GM23338 (cell line): ENCODE data around the gene RNF32.

Experiments
- CTCF ChIP-seq, 2 experiments: fragments of 200-600 bp in 1 of 2; sonication (generic) in 1 of 2; conservative IDR thresholded peaks; 2 replicates each; pipeline versions ENCODE4 v1.5.1 to v1.6.1; 2016 to 2017; ENCODE audit warnings: antibody characterized with exemption in 2 of 2, low read depth in 2 of 2, mild to moderate bottlenecking in 2 of 2, moderate library complexity in 1 of 2
- EZH2 ChIP-seq: fragments of 200-600 bp; sonication (generic); IDR thresholded peaks from one replicate; pipeline ENCODE4 v1.8.0; 2017; ENCODE audit warnings: antibody characterized with exemption, mild to moderate bottlenecking, low read depth; ENCODE audit not compliant: unreplicated experiment
- EZH2phosphoT487 ChIP-seq: fragments of 200-600 bp; sonication (generic); IDR thresholded peaks from one replicate; pipeline ENCODE4 v1.8.1; 2018; ENCODE audit warnings: antibody characterized with exemption; ENCODE audit not compliant: unreplicated experiment
- JUNB ChIP-seq: IDR thresholded peaks from one replicate; pipeline ENCODE4 v1.6.1; 2016; ENCODE audit warnings: antibody characterized with exemption; ENCODE audit not compliant: unreplicated experiment
- POLR2AphosphoS5 ChIP-seq: IDR thresholded peaks from 2 replicates; pipeline ENCODE4 v1.6.1; 2016; ENCODE audit warnings: antibody characterized with exemption, low read depth

- no peak for TF ChIP-seq EZH2phosphoT487
- no peak for TF ChIP-seq POLR2AphosphoS5
- no peak for TF ChIP-seq JUNB
- no peak for TF ChIP-seq CTCF (conservative IDR thresholded peaks at IDR 0.05; ENCODE audit: low read depth in 2 of 2)
- no peak for TF ChIP-seq EZH2
Observed at GRCh38 chr7:156675721-156676120, 35.1 kb downstream of the RNF32 start.
